B cell (primary cell): ENCODE measurements around the gene CHMP5. TPM values are rescaled to one million over a fixed set of nuclear protein-coding genes. Genes with fewer than 3 reads are reported as not detected.

ENCODE experiments used
- ATAC-seq: fragments of 200-7000 bp; cut with Tn5 transposase; one replicate; pipeline ENCODE4 v1.10.0; 2021; ENCODE audit warnings: low read depth, mild to moderate bottlenecking, moderate number of reproducible peaks, moderate library complexity
- CTCF ChIA-PET: fragments of 350-600 bp; sonication (Branson Sonifier 250); formaldehyde crosslinking; loops from one replicate; lab custom pipeline; 2021; ENCODE audit warnings: antibody characterized with exemption, inconsistent platforms; lab: Charles Lee
- POLR2A ChIA-PET: fragments of 350-600 bp; sonication (Branson Sonifier 250); formaldehyde crosslinking; loops from one replicate; lab custom pipeline; 2021; ENCODE audit warnings: antibody characterized with exemption; lab: Charles Lee
- DNase-seq: peaks from one replicate; pipeline ENCODE4 v3.0.0; 2013
- H2AFZ ChIP-seq: 2 replicates; pipeline ENCODE4 v1.6.1; 2012; ENCODE audit warnings: mild to moderate bottlenecking, low read depth, low read length; ENCODE audit not compliant: insufficient read depth, poor library complexity, severe bottlenecking
- H3K27ac ChIP-seq, 2 donors: 1 replicate in 1 of 2; 2 replicates in 1 of 2; pipeline ENCODE4 v1.5.1; 2012 to 2013; ENCODE audit warnings: low read length in 2 of 2, mild to moderate bottlenecking in 2 of 2, moderate library complexity in 1 of 2
- H3K27me3 ChIP-seq, 4 experiments: fragments of 200-600 bp in 1 of 4; sonication (generic) in 1 of 4; replicated peaks in 1 of 4; 1 replicate in 2 of 4; 2 replicates in 2 of 4; pipeline versions ENCODE4 v1.6.1 to v1.7.0; 2013 to 2016; ENCODE audit warnings: low read length in 3 of 4, mild to moderate bottlenecking in 2 of 4, mixed read lengths in 1 of 4, moderate library complexity in 1 of 4; ENCODE audit not compliant: insufficient read depth in 4 of 4, control insufficient read depth in 3 of 4; ENCODE audit errors: control extremely low read depth in 1 of 4
- H3K36me3 ChIP-seq, 2 experiments: replicated peaks in 1 of 2; 1 replicate in 1 of 2; 2 replicates in 1 of 2; pipeline versions ENCODE4 v1.6.1 to v1.7.1; 2013; ENCODE audit warnings: low read length in 1 of 2; ENCODE audit not compliant: insufficient read depth in 2 of 2, control insufficient read depth in 1 of 2; ENCODE audit errors: control extremely low read depth in 1 of 2, extremely low read depth in 1 of 2
- H3K4me1 ChIP-seq, 2 donors: fragments of 200-600 bp in 1 of 2; sonication (generic) in 1 of 2; 1 replicate in 1 of 2; 2 replicates in 1 of 2; pipeline versions ENCODE4 v1.5.1 to v1.6.1; 2013 to 2017; ENCODE audit warnings: low read length in 2 of 2; ENCODE audit not compliant: control insufficient read depth in 2 of 2, insufficient read depth in 2 of 2
- H3K4me2 ChIP-seq: replicated peaks from 2 replicates; pipeline ENCODE3; 2012; ENCODE audit warnings: mild to moderate bottlenecking, low read depth, low read length; ENCODE audit not compliant: poor library complexity, severe bottlenecking
- H3K4me3 ChIP-seq, 5 experiments: fragments of 200-600 bp in 1 of 5; sonication (generic) in 1 of 5; 1 replicate in 3 of 5; 2 replicates in 2 of 5; pipeline versions ENCODE4 v1.5.1 to v1.7.0; 2011 to 2016; ENCODE audit warnings: low read length in 4 of 5, mild to moderate bottlenecking in 4 of 5, low read depth in 2 of 5, control low read depth in 1 of 5, moderate library complexity in 1 of 5; ENCODE audit not compliant: insufficient read depth in 1 of 5; ENCODE audit errors: control extremely low read depth in 1 of 5, extremely low read depth in 1 of 5
- H3K79me2 ChIP-seq: fragments of 200-600 bp; sonication (generic); one replicate; pipeline ENCODE4 v1.6.0; 2016; ENCODE audit warnings: low read length; ENCODE audit not compliant: control insufficient read depth, insufficient read depth
- H3K9ac ChIP-seq: fragments of 200-600 bp; sonication (generic); 2 replicates; pipeline ENCODE4 v1.6.1; 2017; ENCODE audit warnings: mild to moderate bottlenecking, low read length, moderate library complexity
- H3K9me3 ChIP-seq, 3 donors: one replicate each; pipeline versions ENCODE4 v1.6.1 to v1.7.1; 2013; ENCODE audit warnings: low read length in 2 of 3; ENCODE audit not compliant: control insufficient read depth in 2 of 3, insufficient read depth in 1 of 3; ENCODE audit errors: control extremely low read depth in 1 of 3
- H4K20me1 ChIP-seq: 2 replicates; pipeline ENCODE4 v1.6.0; 2012; ENCODE audit warnings: mild to moderate bottlenecking, low read length; ENCODE audit not compliant: insufficient read depth, control insufficient read depth, poor library complexity, severe bottlenecking
- H3K27ac Mint-ChIP-seq: one replicate; pipeline ENCODE4 v1.8.0; 2021; ENCODE audit warnings: mixed read lengths
- H3K27me3 Mint-ChIP-seq: one replicate; pipeline ENCODE4 v1.8.0; 2021; ENCODE audit warnings: mixed read lengths
- H3K4me1 Mint-ChIP-seq: one replicate; pipeline ENCODE4 v1.8.0; 2021; ENCODE audit warnings: mixed read lengths
- H3K4me3 Mint-ChIP-seq: one replicate; pipeline ENCODE4 v1.8.0; 2021; ENCODE audit warnings: mixed read lengths
- H3K9me3 Mint-ChIP-seq: one replicate; pipeline ENCODE4 v1.8.0; 2022; ENCODE audit warnings: mixed read lengths; ENCODE audit not compliant: insufficient read depth
- CTCF ChIP-seq: fragments of 200-600 bp; IDR thresholded peaks from one replicate; pipeline ENCODE4 v1.8.0; 2022; ENCODE audit warnings: antibody characterized with exemption, mild to moderate bottlenecking
- EZH2 ChIP-seq: IDR thresholded peaks from 2 replicates; pipeline ENCODE4 v1.6.1; 2012; ENCODE audit warnings: borderline replicate concordance, low read depth, mild to moderate bottlenecking, moderate library complexity, low read length; ENCODE audit not compliant: insufficient read depth, poor library complexity, severe bottlenecking
- WGBS: methylation state at CpG from one replicate; pipeline ENCODE4 v1.1.5; 2013; ENCODE audit warnings: missing lambda C conversion rate; ENCODE audit not compliant: insufficient coverage; 5-methylcytosine and 5-hydroxymethylcytosine counted together
- intact Hi-C: fragments of 100-400 bp; cut with micrococcal nuclease; formaldehyde crosslinking; loops from one replicate; pipeline ENCODE4 v1.10.0; 2022
- polyA plus RNA-seq: library from polyadenylated mRNA; depleted of rRNA; stranded (reverse); fragments of >200 nt; gene quantifications from 2 replicates; pipeline ENCODE4 v1.2.3, GENCODE V29; 2012
- total RNA-seq, 2 donors: library from RNA; stranded (reverse); fragments of 120-200 nt in 1 of 2; gene quantifications; 1 replicate in 1 of 2; 2 replicates in 1 of 2; pipeline versions ENCODE4 v1.2.3 to v1.2.4, GENCODE V29; 2013 to 2022

Gene CHMP5
- total and polyA plus RNA-seq, 2 donors (not counting 1 experiment from before 2014, with no cell fraction given) = 15.3 to 28.2 TPM

- Mint-ChIP-seq H3K27ac (no peak overlapping the region), H3K27me3 (no peaks in the 10 kb centered on the region), H3K4me1 (peaks cover 6% of the 10 kb centered on the region), H3K9me3 (no peaks in the 10 kb centered on the region), H3K4me3 (no peak overlapping the region)
- intact Hi-C loops = no loop called here
- DNase-seq (no peak), ATAC-seq (no peak)
- no peak overlapping the region for H3K27ac ChIP-seq
- TF ChIP-seq CTCF (no peak), EZH2 (no peak)
- no CpG with 5 or more reads among the region's 1 CpG for WGBS
- H2AFZ ChIP-seq = no peak overlapping the region
- H3K36me3 ChIP-seq = peaks cover 6 to 75% of the 10 kb centered on the region in 2 experiments
- no peaks in the 10 kb centered on the region for H4K20me1 ChIP-seq
- ChIA-PET POLR2A (no interaction called here), CTCF (interaction anchor here (0.7 to 2.7 kb wide), 2 partner anchors 15 to 233 kb away, joined by 3 to 10 read pairs; no protein-coding TSS in a partner anchor)
- no peak overlapping the region for H3K4me3 ChIP-seq
- H3K9ac ChIP-seq = no peak overlapping the region
- H3K4me1 ChIP-seq = no peaks in the 10 kb centered on the region
- H3K79me2 ChIP-seq = no peaks in the 10 kb centered on the region
- no peaks in the 10 kb centered on the region for H3K27me3 ChIP-seq
- H3K4me2 ChIP-seq = no peak overlapping the region
- no peaks in the 10 kb centered on the region for H3K9me3 ChIP-seq
These were observed 7.2 kb downstream of the CHMP5 start for GRCh38 chr9:33272061-33272460.

- intact Hi-C loops = no loop called here
- H3K4me1 ChIP-seq = no peaks in the 10 kb centered on the region
- H3K4me1 Mint-ChIP-seq = peaks cover 2% of the 10 kb centered on the region
These were observed 8.6 kb downstream of the CHMP5 start for GRCh38 chr9:33273266-33273971.

More at GRCh38 chr9:33273266-33273971, 8.6 kb downstream of the CHMP5 start:
- Histone ChIP-seq H3K9ac (no peak overlapping the region), H4K20me1 (no peaks in the 10 kb centered on the region), H3K79me2 (no peaks in the 10 kb centered on the region), H2AFZ (no peak overlapping the region), H3K27ac (no peak overlapping the region), H3K27me3 (no peaks in the 10 kb centered on the region), H3K4me3 (no peak overlapping the region), H3K4me2 (no peak overlapping the region), H3K36me3 (peaks cover 13 to 81% of the 10 kb centered on the region in 2 experiments), H3K9me3 (no peaks in the 10 kb centered on the region)
- ATAC-seq (no peak), DNase-seq (no peak)
- TF ChIP-seq CTCF (no peak), EZH2 (no peak)
- ChIA-PET POLR2A (interaction anchor here (1.0 kb wide), 1 partner anchor 9 kb away, joined by 3 read pairs; the partner anchor contains the start of genes BAG1 and CHMP5), CTCF (interaction anchor here (0.6 to 2.7 kb wide), 3 partner anchors 13 to 142 kb away, joined by 3 to 10 read pairs (median 3); no protein-coding TSS in a partner anchor)
- H3K27ac Mint-ChIP-seq = no peak overlapping the region
- H3K4me3 Mint-ChIP-seq = no peak overlapping the region
- no peaks in the 10 kb centered on the region for H3K9me3 Mint-ChIP-seq
- H3K27me3 Mint-ChIP-seq = no peaks in the 10 kb centered on the region
- no CpG with 5 or more reads among the region's 3 CpGs for WGBS
